Epidermal melanocyte (primary cell): Measurements from ENCODE around the gene TLE6.
"Not testable (repeated sequence)": the region's sequence is repeated elsewhere in the genome, so short reads cannot be mapped to it uniquely, and the experiment has no call there.

Source experiments
- DNase-seq: peaks from one replicate; pipeline ENCODE4 v3.0.0; 2011; ENCODE audit warnings: low spot score; ENCODE audit not compliant: insufficient read length

Gene TLE6

DNA sequence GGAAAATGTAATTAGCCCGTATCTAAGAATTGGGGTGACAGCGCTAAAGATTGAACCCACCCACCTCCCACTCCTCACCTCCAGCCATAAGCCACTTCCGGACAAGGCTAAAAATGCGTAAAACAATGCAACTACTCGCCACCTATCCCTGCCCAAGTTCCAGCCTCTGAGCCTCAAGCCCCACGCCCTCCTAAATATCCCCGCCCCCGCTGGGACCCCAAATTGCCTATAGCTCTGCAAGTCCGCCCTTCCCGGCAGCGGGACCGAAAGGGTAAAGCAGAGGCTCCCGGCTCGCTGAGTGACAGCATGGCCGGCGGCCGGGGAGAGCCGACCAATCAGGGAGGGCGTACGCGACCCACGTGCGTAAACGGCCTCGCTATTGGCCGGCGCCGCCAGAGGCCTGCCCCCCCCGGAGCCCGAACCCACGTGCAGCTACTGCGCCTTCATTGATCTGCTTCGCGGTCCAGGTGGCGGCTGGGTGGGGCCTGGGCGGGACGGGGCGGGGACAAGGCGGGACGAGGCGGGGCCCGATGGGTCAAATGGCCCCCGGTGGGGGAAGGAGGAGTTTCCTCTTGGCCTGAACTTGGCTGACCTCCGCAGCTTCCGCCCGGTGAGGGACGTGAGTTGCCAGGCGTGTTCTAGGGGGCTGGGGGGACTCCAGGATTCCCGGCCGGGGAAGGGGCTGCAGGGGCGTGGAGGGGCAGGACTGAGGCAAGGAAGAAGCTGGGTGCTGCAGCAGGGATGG lies at the start of gene TLE6:
TLE6 (plus strand) TSS at position 564 of the 745 bp plus-strand sequence. CDS start 670 bp downstream, outside the sequence.
- DNase-seq, result peak; percentile 98

DNA sequence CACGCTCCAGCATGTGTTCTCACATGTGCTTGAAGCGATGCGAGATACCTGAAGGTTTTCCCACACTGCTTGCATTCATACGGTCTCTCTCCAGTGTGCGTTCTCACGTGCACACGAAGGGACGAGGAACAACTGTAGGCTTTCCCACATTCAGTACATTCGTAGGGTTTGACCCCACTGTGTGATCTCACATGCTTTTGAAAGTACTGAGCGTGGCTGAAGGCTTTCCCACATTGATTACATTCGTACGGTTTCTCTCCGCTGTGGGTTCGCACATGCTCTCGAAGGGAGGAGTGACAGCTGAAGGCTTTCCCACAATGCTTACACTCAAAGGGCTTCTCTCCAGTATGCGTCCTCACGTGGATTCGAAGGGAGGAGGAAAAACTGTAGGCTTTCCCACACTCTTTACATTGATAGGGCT lies 43.9 kb upstream of the TLE6 start:
- DNase-seq, result no peak

- DNase-seq, result not testable (repeated sequence)
Measured at GRCh38 chr19:2935863-2936262, 41.5 kb upstream of the TLE6 start.

DNA sequence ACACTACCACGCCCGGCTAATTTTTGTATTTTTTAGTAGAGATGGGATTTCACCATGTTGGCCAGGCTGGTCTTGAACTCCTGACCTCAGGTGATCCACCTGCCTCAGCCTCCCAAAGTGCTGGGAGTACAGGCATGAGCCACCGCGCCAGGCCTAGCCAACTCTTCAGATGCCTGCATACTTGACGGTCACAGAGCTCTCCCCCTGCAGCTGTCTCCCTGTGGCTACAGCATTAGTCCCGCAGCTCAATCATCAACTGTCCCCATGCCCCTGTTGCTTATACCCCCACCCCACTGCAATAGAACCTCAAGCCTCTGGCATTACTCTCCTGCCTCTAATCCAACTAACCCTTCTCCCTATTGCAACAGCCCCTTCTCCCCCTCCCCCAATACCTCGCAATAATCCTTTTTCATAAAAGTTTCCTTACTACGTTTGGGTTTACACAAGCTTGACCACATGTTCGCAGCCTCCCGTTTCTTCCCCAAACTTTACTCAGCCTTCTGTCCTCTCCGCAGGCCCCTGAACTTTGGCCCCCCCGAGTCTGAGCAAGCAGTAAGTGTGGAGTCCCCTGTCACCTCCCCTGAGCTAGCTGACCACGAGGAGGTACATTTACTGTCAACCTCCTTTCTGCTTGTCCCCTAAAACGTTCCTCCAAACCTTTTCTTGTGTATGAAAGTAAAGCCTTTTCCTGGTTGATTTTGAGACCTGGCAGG lies 34.3 kb upstream of the TLE6 start:
- no peak for DNase-seq

DNA sequence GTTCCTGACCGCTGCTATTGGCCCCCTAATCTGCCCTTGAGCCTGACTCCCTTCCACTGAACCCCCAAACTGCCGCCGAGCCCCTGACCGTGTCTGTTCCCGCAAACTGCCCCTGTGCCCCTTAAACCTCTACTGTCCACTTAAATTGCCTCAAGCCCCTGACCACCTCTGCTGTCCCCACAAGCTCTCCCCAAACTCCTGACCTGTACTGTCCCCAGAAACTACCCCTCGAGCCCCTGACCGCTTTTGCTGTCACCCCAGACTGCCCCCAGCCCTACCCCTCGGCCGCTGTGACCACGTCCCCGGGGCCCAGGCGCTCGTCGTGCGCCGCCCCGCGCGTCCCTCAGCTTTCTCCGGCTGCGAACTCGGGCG lies 33.0 kb upstream of the TLE6 start:
- DNase-seq, result no peak

GRCh38 chr19:2944775-2945574 lies 32.4 kb upstream of the TLE6 start, which contains the start of gene ZNF77:
Gene ZNF77, minus strand, starts transcription at chr19:2944971. Its CDS starts 131 bp downstream, at chr19:2944840.
- peak; percentile 100 for DNase-seq

DNA sequence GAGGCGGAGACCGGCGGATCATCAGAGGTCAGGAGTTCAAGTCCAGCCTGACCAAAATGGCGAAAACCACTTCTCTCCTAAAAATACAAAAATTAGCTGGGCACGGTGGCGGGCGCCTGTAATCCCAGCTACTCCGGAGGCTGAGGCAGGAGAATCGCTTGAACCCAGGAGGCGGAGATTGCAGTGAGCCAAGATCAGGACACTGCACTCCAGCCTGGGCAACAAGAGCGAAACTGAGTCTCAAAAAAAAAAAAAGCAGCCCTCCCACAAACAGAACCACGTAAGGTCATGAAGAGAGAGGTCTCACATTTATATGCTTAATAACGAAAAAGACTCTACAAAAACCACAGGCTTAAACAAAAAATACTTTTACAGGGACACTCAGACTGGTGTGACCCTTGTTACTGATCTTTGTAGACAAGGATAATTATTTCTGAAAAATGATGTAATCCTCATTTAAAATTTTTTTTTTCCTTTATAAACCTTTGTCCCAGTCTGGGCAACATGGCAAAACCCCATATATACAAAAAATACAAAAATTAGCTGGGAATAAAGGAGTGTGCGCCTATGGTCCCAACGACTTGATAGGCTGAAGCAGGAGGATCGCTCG lies 31.7 kb upstream of the TLE6 start:
- no peak for DNase-seq

GRCh38 chr19:2949939-2950285 lies 27.5 kb upstream of the TLE6 start:
- DNase-seq, result no peak

DNA sequence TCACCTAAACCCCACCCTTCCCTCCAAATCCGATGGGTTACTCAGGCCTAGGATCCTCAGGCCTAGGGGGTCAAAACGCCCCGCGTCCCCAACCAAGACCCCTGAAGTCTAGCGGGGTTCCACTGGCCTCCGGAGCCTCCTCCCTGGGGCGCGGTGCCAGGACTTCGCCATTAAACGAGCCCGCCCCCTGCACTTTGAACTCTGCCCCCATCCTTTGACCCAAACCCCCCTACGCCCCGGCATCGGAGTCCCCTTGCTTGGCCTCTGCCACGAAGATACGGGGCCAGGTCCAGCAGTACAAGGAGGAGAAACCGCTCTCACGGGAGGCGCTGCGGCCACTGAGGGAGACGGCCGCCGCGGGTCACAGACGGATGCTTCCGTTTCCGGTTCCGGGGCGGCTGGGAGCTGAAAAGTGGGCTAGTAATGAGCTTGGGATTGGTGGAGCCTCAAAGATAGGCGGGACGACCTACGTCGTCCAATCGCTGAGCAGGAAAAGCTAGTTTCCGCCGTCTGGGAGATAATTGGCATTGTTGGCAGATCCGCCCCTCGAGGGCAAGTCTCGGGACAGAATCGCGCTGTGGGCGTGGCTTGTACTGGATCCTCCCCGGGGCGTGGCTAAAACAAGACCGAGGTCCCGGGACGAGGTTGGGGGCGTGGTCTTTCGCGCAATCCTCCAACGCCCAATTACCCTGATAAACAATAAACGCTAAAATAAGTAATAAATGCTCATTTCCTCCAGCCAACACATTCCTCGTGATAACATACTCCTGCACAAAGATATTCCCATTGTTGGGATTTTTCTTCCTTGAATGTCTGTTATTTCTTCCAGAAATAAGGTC lies 26.9 kb upstream of the TLE6 start:
- peak; percentile 99 for DNase-seq

DNA sequence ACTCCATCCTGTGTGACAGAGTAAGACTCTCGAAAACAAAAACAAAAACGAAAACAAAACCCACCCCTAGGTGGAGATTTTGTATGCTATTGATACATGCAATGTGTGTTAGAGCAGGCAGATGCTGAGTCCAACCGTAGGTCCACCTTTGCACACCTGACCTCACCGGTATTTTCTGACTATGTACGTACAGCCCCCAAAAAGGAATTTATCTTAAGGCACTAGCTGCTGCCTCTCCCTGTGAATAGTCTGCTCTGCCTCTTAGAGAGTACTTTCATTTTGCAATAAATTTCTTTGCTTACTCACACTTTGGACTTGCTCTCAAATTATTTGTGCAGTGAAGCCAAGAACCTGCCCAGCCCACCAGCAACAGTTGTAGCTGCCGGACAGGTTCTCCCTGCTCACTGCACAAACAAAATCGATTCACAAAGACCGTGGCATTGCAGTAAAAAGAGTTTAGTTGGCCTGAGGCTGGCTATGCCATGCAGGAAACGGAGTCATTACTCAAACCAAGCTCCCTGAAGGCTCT lies 24.3 kb upstream of the TLE6 start:
- DNase-seq, result no peak

DNA sequence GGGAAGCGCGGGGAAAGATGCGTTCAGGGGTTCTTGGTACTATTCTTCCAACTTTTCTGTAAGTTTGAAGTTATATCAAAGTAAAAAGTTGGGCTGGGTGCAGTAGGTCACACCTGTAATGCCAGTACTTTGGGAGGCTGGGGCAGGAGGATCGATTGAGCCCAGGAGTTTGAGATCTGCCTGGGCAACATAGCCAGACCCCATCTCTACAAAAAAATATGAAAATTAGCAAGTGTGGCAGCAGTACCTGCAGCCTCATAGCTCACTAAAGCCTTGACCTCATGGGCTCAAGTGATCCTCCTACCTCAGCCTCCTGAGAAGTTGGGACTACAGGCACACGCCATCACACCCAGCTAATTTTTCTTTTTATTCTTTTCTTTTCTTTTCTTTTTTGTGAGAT lies 20.2 kb upstream of the TLE6 start:
- no peak for DNase-seq

DNA sequence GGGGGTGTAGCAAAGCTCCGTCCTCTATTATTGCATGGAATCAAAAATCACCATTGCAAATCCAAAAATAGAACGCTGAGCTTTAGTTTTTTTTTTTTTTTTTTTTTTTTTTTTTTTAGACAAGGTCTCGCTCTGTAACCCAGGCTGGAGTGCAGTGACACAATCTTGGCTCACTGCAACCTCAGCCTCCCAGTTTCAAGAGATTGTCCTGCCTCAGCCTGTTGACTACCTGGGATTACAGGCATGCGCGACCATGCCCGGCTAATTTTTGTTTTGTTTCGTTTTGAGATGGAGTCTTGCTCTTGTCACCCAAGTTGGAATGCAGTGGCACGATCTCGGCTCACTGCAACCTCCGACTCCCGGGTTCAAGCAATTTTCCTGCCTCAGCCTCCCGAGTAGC lies 17.2 kb upstream of the TLE6 start:
- DNase-seq, result no peak

GRCh38 chr19:2962018-2962670 lies 15.2 kb upstream of the TLE6 start:
- DNase-seq, result peak; percentile 87

GRCh38 chr19:2963122-2963521 lies 14.2 kb upstream of the TLE6 start:
- DNase-seq, result no peak

DNA sequence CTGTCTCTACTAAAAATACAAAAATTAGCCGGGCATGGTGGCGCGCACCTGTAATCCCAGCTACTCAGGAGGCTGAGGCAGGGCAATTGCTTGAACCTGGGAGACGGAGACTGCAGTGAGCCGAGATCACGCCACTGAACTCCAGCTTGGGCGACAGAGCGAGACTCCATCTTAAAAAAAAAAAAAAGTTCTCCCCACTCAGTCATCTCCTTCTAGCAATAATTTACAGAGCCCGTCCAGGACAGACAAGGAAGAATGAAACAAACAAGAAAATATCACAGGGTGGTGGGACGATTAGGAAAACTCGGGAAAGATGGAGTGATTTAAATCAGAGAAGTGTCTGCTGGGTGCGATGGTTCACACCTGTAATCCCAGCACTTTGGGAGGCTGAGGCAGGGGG lies 13.7 kb upstream of the TLE6 start:
- DNase-seq, result not testable (repeated sequence)

DNA sequence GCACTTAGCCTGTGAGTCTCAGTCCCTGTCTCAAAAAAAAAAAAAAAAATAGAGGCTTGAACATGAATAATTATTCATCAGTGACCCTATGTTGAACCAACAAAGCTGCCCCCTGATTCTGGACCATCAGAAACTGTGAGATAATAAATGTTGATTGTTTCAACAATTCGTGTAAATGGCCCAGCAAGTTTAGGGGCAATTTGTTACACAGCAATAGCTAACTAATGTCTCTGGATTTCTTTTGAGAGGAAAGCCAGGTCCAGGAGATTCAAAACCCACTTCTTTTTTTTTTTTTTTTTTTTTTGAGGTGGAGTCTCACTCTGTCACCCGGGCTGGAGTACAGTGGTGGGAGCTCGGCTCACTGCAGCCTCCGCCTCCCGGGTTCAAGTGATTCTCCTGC lies 12.5 kb upstream of the TLE6 start:
- DNase-seq, result no peak

- no peak for DNase-seq
Measured at GRCh38 chr19:2967972-2968371, 9.4 kb upstream of the TLE6 start.

- DNase-seq, result no peak
Measured at GRCh38 chr19:2969104-2969504, 8.3 kb upstream of the TLE6 start.

DNA sequence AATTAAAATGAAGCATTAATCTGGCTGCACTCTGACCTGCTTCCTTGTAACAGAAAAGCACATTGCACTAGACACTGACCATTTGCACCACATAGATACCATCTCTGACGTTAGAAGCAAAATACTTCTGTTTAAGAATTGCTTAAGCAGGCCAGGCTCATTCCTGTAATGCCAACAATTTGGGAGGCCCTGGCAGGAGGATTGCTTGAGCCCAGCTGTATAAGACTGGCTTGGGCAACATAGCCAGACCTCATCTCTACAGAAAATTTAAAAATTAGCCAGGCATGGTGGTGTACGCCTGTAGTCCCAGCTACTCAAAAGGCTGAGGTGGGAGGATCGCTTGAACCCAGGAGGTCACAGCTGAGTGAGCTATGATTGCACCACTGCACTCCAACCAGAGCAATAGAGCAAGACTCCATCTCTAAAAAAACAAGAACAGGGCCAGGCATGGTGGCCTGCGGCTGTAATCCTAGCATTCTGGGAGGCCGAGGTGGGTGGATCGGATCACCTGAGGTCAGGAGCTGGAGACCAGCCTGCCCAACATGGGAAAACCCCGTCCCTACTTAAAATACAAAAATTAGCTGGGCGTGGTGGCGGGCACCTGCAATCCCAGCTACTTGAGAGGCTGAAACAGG lies 7.0 kb upstream of the TLE6 start:
- no peak for DNase-seq

- no peak for DNase-seq
Measured at GRCh38 chr19:2973229-2973628, 4.1 kb upstream of the TLE6 start.
